Liver (tissue), 9 donors: Measurements from ENCODE around the gene TGM2. TPM values are rescaled to one million over a fixed set of nuclear protein-coding genes. Genes with fewer than 3 reads are reported as not detected.

Experiments used
- DNase-seq: peaks from one replicate; pipeline ENCODE4 v3.0.0-alpha.2; 2017; ENCODE audit warnings: low spot score
- H3K27ac ChIP-seq, 2 donors: one replicate each; pipeline ENCODE4 v1.7.0; 2013; ENCODE audit warnings: inconsistent platforms in 2 of 2, low read length in 2 of 2, control low read depth in 1 of 2, low read depth in 1 of 2, mild to moderate bottlenecking in 1 of 2
- H3K27me3 ChIP-seq, 4 donors: one replicate each; pipeline versions ENCODE4 v1.6.1 to v1.7.0; 2013; ENCODE audit warnings: low read length in 3 of 4, inconsistent platforms in 1 of 4, mild to moderate bottlenecking in 1 of 4, moderate library complexity in 1 of 4; ENCODE audit not compliant: control insufficient read depth in 4 of 4, insufficient read depth in 4 of 4
- H3K36me3 ChIP-seq, 4 donors: one replicate each; pipeline versions ENCODE4 v1.6.1 to v1.7.0; 2013; ENCODE audit warnings: low read length in 3 of 4, mild to moderate bottlenecking in 3 of 4, low read depth in 1 of 4, moderate library complexity in 1 of 4; ENCODE audit not compliant: control insufficient read depth in 4 of 4, insufficient read depth in 3 of 4
- H3K4me1 ChIP-seq, 4 donors: one replicate each; pipeline versions ENCODE4 v1.6.1 to v1.7.0; 2013; ENCODE audit warnings: low read length in 3 of 4, mild to moderate bottlenecking in 3 of 4, moderate library complexity in 1 of 4; ENCODE audit not compliant: control insufficient read depth in 4 of 4, insufficient read depth in 4 of 4
- H3K4me3 ChIP-seq, 3 donors: one replicate each; pipeline versions ENCODE4 v1.6.1 to v1.7.0; 2013; ENCODE audit warnings: low read length in 3 of 3, control low read depth in 1 of 3, low read depth in 1 of 3, mild to moderate bottlenecking in 1 of 3
- H3K9ac ChIP-seq, 2 donors: one replicate each; pipeline ENCODE4 v1.7.0; 2013; ENCODE audit warnings: low read length in 2 of 2, mild to moderate bottlenecking in 2 of 2, moderate library complexity in 2 of 2, control low read depth in 1 of 2, low read depth in 1 of 2
- H3K9me3 ChIP-seq, 4 donors: one replicate each; pipeline versions ENCODE4 v1.6.1 to v1.7.0; 2013; ENCODE audit warnings: low read length in 3 of 4; ENCODE audit not compliant: control insufficient read depth in 4 of 4
- ATF3 ChIP-seq: IDR thresholded peaks from 2 replicates; pipeline ENCODE4 v1.6.1; 2016; ENCODE audit warnings: antibody characterized with exemption
- CTCF ChIP-seq: fragments of 150-350 bp; IDR thresholded peaks from 2 replicates; pipeline ENCODE4 v1.5.1; 2017; ENCODE audit warnings: improper control_type of control experiment, low read depth, low read length; ENCODE audit not compliant: missing input control
- EGR1 ChIP-seq, 2 donors: IDR thresholded peaks; 2 replicates each; pipeline ENCODE4 v1.6.1; 2016 to 2018; ENCODE audit warnings: antibody characterized with exemption in 2 of 2, low read depth in 2 of 2
- FOXA1 ChIP-seq: IDR thresholded peaks from 2 replicates; pipeline ENCODE4 v1.6.1; 2016; ENCODE audit warnings: antibody characterized with exemption
- FOXA2 ChIP-seq: IDR thresholded peaks from 2 replicates; pipeline ENCODE4 v1.6.1; 2016; ENCODE audit warnings: antibody characterized with exemption
- GABPA ChIP-seq, 2 donors: IDR thresholded peaks in 1 of 2; conservative IDR thresholded peaks in 1 of 2; 2 replicates each; pipeline ENCODE4 v1.6.1; 2016; ENCODE audit warnings: antibody characterized with exemption in 2 of 2, mild to moderate bottlenecking in 1 of 2, moderate library complexity in 1 of 2
- HNF4A ChIP-seq, 2 donors: conservative IDR thresholded peaks; 2 replicates each; pipeline ENCODE4 v1.6.1; 2016; ENCODE audit warnings: antibody characterized with exemption in 2 of 2, mild to moderate bottlenecking in 2 of 2
- HNF4G ChIP-seq: IDR thresholded peaks from 2 replicates; pipeline ENCODE4 v1.6.1; 2016; ENCODE audit warnings: antibody characterized with exemption
- JUND ChIP-seq, 2 donors: IDR thresholded peaks; 2 replicates each; pipeline ENCODE4 v1.6.1; 2016; ENCODE audit warnings: antibody characterized with exemption in 2 of 2
- NR2F2 ChIP-seq: IDR thresholded peaks from 2 replicates; pipeline ENCODE4 v1.6.1; 2016; ENCODE audit warnings: antibody characterized with exemption
- RAD21 ChIP-seq, 2 donors: IDR thresholded peaks; 2 replicates each; pipeline ENCODE4 v1.6.1; 2016; ENCODE audit warnings: antibody characterized with exemption in 2 of 2, mild to moderate bottlenecking in 2 of 2
- RXRA ChIP-seq, 2 donors: IDR thresholded peaks; 2 replicates each; pipeline ENCODE4 v1.6.1; 2017 to 2018; ENCODE audit warnings: antibody characterized with exemption in 2 of 2, mild to moderate bottlenecking in 1 of 2
- SP1 ChIP-seq: IDR thresholded peaks from 2 replicates; pipeline ENCODE4 v1.6.1; 2018; ENCODE audit warnings: antibody characterized with exemption, mild to moderate bottlenecking
- TAF1 ChIP-seq: conservative IDR thresholded peaks from 2 replicates; pipeline ENCODE4 v1.6.1; 2016; ENCODE audit warnings: antibody characterized with exemption, mild to moderate bottlenecking
- YY1 ChIP-seq: IDR thresholded peaks from 2 replicates; pipeline ENCODE4 v1.6.1; 2016; ENCODE audit warnings: antibody characterized with exemption, mild to moderate bottlenecking
- WGBS: extraction: QIAGEN DNeasy Blood & Tissue Kit; methylation state at CpG from one replicate; pipeline ENCODE4 v1.1.7; 2013; 5-methylcytosine and 5-hydroxymethylcytosine counted together
- polyA plus RNA-seq, 2 donors: library from polyadenylated mRNA; stranded (reverse) in 1 of 2; unstranded in 1 of 2; fragments of 200-250 nt in 1 of 2; fragments of >200 nt in 1 of 2; fragmentation: Nextera tagmentation in 1 of 2; extraction: Ambion mirVana in 1 of 2; gene quantifications; one replicate each; pipeline versions ENCODE4 v1.2.1 to v1.2.3, GENCODE V29; 2013 to 2015
- total RNA-seq, 2 donors: library from RNA; depleted of rRNA; stranded (reverse); fragments of >200 nt; gene quantifications; one replicate each; pipeline ENCODE4 v1.2.3, GENCODE V29; 2014
- TF ChIP-seq, protein P1 (sequence below): IDR thresholded peaks from 2 replicates; pipeline ENCODE4 v1.6.1; 2016; ENCODE audit warnings: antibody characterized with exemption
- TF ChIP-seq, protein P2 (sequence below): IDR thresholded peaks from 2 replicates; pipeline ENCODE4 v1.6.1; 2016; ENCODE audit warnings: antibody characterized with exemption
- TF ChIP-seq, protein P3 (sequence below): IDR thresholded peaks from 2 replicates; pipeline ENCODE4 v1.6.1; 2016; ENCODE audit warnings: antibody characterized with exemption, mild to moderate bottlenecking
- donor health status: healthy.
- donor health status: healthy.
- donor health status: healthy.
- donor health status: healthy.
- donor health status: healthy.

The TGM2 gene
- total and polyA plus RNA-seq, 4 donors = 106 to 375 (median 190) TPM

- Histone ChIP-seq H3K36me3 (no peaks in the 10 kb centered on the region), H3K4me3 (no peak overlapping the region), H3K27me3 (no peaks in the 10 kb centered on the region), H3K9ac (no peak overlapping the region), H3K4me1 (peaks cover 0 to 9% (median 0%) of the 10 kb centered on the region in 4 donors), H3K27ac (no peak overlapping the region), H3K9me3 (no peaks in the 10 kb centered on the region)
- TF ChIP-seq SP1 (no peak), FOXA1 (no peak), NR2F2 (no peak), CTCF (no peak), RXRA (IDR thresholded peaks at IDR 0.05) (no peak), GABPA (IDR thresholded peaks at IDR 0.05 in 1 of 2, conservative IDR thresholded peaks at IDR 0.05 in 1 of 2) (no peak), YY1 (no peak), HNF4A (conservative IDR thresholded peaks at IDR 0.05) (no peak), JUND (IDR thresholded peaks at IDR 0.05) (no peak), FOXA2 (no peak), ATF3 (no peak), EGR1 (IDR thresholded peaks at IDR 0.05; ENCODE audit: low read depth in 2 of 2) (no peak), TAF1 (no peak), RAD21 (IDR thresholded peaks at IDR 0.05) (no peak), HNF4G (no peak)
- TF ChIP-seq, protein P1, sequence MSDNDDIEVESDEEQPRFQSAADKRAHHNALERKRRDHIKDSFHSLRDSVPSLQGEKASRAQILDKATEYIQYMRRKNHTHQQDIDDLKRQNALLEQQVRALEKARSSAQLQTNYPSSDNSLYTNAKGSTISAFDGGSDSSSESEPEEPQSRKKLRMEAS = no peak
- TF ChIP-seq, protein P2, sequence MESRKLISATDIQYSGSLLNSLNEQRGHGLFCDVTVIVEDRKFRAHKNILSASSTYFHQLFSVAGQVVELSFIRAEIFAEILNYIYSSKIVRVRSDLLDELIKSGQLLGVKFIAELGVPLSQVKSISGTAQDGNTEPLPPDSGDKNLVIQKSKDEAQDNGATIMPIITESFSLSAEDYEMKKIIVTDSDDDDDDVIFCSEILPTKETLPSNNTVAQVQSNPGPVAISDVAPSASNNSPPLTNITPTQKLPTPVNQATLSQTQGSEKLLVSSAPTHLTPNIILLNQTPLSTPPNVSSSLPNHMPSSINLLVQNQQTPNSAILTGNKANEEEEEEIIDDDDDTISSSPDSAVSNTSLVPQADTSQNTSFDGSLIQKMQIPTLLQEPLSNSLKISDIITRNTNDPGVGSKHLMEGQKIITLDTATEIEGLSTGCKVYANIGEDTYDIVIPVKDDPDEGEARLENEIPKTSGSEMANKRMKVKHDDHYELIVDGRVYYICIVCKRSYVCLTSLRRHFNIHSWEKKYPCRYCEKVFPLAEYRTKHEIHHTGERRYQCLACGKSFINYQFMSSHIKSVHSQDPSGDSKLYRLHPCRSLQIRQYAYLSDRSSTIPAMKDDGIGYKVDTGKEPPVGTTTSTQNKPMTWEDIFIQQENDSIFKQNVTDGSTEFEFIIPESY = no peak
- TF ChIP-seq, protein P3, sequence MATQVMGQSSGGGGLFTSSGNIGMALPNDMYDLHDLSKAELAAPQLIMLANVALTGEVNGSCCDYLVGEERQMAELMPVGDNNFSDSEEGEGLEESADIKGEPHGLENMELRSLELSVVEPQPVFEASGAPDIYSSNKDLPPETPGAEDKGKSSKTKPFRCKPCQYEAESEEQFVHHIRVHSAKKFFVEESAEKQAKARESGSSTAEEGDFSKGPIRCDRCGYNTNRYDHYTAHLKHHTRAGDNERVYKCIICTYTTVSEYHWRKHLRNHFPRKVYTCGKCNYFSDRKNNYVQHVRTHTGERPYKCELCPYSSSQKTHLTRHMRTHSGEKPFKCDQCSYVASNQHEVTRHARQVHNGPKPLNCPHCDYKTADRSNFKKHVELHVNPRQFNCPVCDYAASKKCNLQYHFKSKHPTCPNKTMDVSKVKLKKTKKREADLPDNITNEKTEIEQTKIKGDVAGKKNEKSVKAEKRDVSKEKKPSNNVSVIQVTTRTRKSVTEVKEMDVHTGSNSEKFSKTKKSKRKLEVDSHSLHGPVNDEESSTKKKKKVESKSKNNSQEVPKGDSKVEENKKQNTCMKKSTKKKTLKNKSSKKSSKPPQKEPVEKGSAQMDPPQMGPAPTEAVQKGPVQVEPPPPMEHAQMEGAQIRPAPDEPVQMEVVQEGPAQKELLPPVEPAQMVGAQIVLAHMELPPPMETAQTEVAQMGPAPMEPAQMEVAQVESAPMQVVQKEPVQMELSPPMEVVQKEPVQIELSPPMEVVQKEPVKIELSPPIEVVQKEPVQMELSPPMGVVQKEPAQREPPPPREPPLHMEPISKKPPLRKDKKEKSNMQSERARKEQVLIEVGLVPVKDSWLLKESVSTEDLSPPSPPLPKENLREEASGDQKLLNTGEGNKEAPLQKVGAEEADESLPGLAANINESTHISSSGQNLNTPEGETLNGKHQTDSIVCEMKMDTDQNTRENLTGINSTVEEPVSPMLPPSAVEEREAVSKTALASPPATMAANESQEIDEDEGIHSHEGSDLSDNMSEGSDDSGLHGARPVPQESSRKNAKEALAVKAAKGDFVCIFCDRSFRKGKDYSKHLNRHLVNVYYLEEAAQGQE = no peak
- no peak for DNase-seq
- 94% methylated on average over 5 of the region's 5 CpGs for WGBS
Measured at GRCh38 chr20:38106461-38106860, 58.6 kb downstream of the TGM2 start.
